Upper lobe of left lung (tissue), 6 donors: Measurements from ENCODE around the gene FTO. TPM values are rescaled to one million over a fixed set of nuclear protein-coding genes. Genes with fewer than 3 reads are reported as not detected.

Experiments used
- ATAC-seq, 2 donors: fragments of 200-7000 bp; cut with Tn5 transposase; one replicate each; pipeline ENCODE4 v1.9.1; 2022; ENCODE audit warnings: mild to moderate bottlenecking in 2 of 2, moderate library complexity in 2 of 2; ENCODE audit not compliant: low FRiP score in 2 of 2
- DNase-seq, 2 donors: peaks; one replicate each; pipeline ENCODE4 v3.0.0-alpha.2; 2019 to 2020
- H3K27ac ChIP-seq, 4 donors: fragments of 200-600 bp; sonication (generic); one replicate each; pipeline ENCODE4 v1.5.1; 2016 to 2019
- H3K27me3 ChIP-seq, 4 donors: fragments of 200-600 bp; sonication (generic); one replicate each; pipeline ENCODE4 v1.5.1; 2017 to 2019
- H3K36me3 ChIP-seq, 4 donors: fragments of 200-600 bp; sonication (generic); one replicate each; pipeline ENCODE4 v1.5.1; 2016 to 2019
- H3K4me1 ChIP-seq, 4 donors: fragments of 200-600 bp; sonication (generic); one replicate each; pipeline ENCODE4 v1.5.1; 2018 to 2019
- H3K4me3 ChIP-seq, 4 donors: fragments of 200-600 bp; sonication (generic); one replicate each; pipeline ENCODE4 v1.5.1; 2017 to 2019; ENCODE audit warnings: mild to moderate bottlenecking in 2 of 4, moderate library complexity in 1 of 4
- H3K9me3 ChIP-seq, 4 donors: fragments of 200-600 bp; sonication (generic); one replicate each; pipeline ENCODE4 v1.5.1; 2018 to 2019
- EP300 ChIP-seq, 4 donors: sonication (generic); formaldehyde crosslinking; IDR thresholded peaks; one replicate each; pipeline ENCODE4 v1.5.1; 2017; ENCODE audit warnings: antibody characterized with exemption in 4 of 4, control low read depth in 2 of 4
- POLR2A ChIP-seq, 4 donors: fragments of 450-650 bp; IDR thresholded peaks; one replicate each; pipeline ENCODE4 v1.5.1; 2016 to 2017; ENCODE audit warnings: antibody characterized with exemption in 4 of 4, mild to moderate bottlenecking in 2 of 4
- POLR2AphosphoS5 ChIP-seq, 2 donors: sonication (generic); formaldehyde crosslinking; IDR thresholded peaks; one replicate each; pipeline ENCODE4 v1.5.1; 2017; ENCODE audit warnings: antibody characterized with exemption in 2 of 2
- WGBS, 2 donors: methylation state at CpG; one replicate each; pipeline ENCODE4 v1.1.5; 2017 to 2018; 5-methylcytosine and 5-hydroxymethylcytosine counted together
- total RNA-seq, 6 donors: library from RNA; depleted of rRNA in 4 of 6; stranded (reverse); fragments of >200 nt in 4 of 6; gene quantifications; one replicate each; pipeline versions ENCODE4 v1.1.0 to v1.2.1, GENCODE V29; 2016 to 2021
- TF ChIP-seq, protein P1 (sequence below), 6 experiments: fragments of 450-650 bp in 4 of 6; fragments of 200-600 bp in 2 of 6; sonication (generic) in 2 of 6; IDR thresholded peaks; one replicate each; pipeline ENCODE4 v1.5.1; 2016 to 2019; ENCODE audit warnings: antibody characterized with exemption in 6 of 6
- donor health status: DM: no; HTN: no; CAD: no; lungs with moderate emphysema.
- donor health status: DM: no; HTN: yes; CAD: no; lungs with severe emphysema.

The FTO gene
- total RNA-seq, 6 donors from 2014 or later, result 62.9 to 114 (median 75.4) TPM

DNA sequence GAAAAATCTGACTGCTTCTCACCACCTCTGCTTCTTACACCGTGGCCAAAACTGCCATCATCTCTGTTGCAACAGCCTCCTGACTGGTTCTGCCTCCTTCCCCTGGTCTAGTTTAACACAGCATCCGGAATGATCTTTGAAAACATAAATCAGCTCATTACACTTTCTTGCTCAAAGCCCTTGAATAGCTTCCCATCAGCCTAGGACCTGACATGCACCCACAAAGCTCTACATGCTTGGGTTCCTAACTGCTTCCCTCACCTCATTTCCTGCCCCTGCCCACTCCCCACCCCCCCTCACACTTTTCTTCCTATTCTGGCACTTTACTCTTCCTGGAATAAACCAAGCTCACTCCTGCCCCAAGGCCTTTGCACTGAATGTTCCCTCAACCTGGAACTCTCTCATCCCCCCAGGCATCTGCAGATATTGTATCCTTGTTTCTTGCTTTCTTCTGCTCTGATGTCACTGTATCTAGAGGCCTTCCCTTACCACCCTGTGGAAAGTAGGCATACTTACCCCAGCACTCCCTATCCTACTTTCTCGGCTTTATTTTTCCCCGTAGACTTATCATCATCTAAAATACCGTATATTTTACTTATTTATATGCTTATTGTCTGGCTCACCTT, 112.4 kb downstream of the FTO start:
- whole genome bisulfite sequencing, 2 donors, result 86 to 93% methylated on average over 5 of the region's 5 CpGs
- Histone ChIP-seq H3K4me1 (peaks cover 0 to 3% (median 0%) of the 10 kb centered on the region in 4 donors), H3K9me3 (no peaks in the 10 kb centered on the region), H3K27me3 (no peaks in the 10 kb centered on the region), H3K36me3 (peaks cover 0 to 17% (median 0%) of the 10 kb centered on the region in 4 donors), H3K4me3 (no peak overlapping the region), H3K27ac (no peak overlapping the region)
- ATAC-seq, result no peak
- DNase-seq, result no peak
- TF ChIP-seq POLR2A (IDR thresholded peaks at IDR 0.05) (no peak), EP300 (IDR thresholded peaks at IDR 0.05) (no peak), POLR2AphosphoS5 (IDR thresholded peaks at IDR 0.05) (no peak)
- TF ChIP-seq, protein P1, sequence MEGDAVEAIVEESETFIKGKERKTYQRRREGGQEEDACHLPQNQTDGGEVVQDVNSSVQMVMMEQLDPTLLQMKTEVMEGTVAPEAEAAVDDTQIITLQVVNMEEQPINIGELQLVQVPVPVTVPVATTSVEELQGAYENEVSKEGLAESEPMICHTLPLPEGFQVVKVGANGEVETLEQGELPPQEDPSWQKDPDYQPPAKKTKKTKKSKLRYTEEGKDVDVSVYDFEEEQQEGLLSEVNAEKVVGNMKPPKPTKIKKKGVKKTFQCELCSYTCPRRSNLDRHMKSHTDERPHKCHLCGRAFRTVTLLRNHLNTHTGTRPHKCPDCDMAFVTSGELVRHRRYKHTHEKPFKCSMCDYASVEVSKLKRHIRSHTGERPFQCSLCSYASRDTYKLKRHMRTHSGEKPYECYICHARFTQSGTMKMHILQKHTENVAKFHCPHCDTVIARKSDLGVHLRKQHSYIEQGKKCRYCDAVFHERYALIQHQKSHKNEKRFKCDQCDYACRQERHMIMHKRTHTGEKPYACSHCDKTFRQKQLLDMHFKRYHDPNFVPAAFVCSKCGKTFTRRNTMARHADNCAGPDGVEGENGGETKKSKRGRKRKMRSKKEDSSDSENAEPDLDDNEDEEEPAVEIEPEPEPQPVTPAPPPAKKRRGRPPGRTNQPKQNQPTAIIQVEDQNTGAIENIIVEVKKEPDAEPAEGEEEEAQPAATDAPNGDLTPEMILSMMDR (IDR thresholded peaks at IDR 0.05), result no peak

- WGBS, 2 donors, result 83 to 85% methylated on average over 5 of the region's 5 CpGs
- no peak for DNase-seq
- TF ChIP-seq, protein P1 (IDR thresholded peaks at IDR 0.05), result no peak
- H3K9me3 ChIP-seq, result no peaks in the 10 kb centered on the region
- no peaks in the 10 kb centered on the region for H3K27me3 ChIP-seq
- H3K4me3 ChIP-seq, result no peak overlapping the region
- peaks cover 0 to 10% (median 0%) of the 10 kb centered on the region in 4 donors for H3K36me3 ChIP-seq
- no peak overlapping the region for H3K27ac ChIP-seq
- peaks cover 0 to 6% (median 3%) of the 10 kb centered on the region in 4 donors for H3K4me1 ChIP-seq
- peak in 1 of 2 donors; percentile 83 for ATAC-seq
These were observed 113.3 kb downstream of the FTO start for GRCh38 chr16:53817117-53817755.

GRCh38 chr16:53817812-53818550, 114.0 kb downstream of the FTO start:
- 75 to 76% methylated on average over 1 of the region's 1 CpG for WGBS, 2 donors
- ATAC-seq, result no peak

DNA sequence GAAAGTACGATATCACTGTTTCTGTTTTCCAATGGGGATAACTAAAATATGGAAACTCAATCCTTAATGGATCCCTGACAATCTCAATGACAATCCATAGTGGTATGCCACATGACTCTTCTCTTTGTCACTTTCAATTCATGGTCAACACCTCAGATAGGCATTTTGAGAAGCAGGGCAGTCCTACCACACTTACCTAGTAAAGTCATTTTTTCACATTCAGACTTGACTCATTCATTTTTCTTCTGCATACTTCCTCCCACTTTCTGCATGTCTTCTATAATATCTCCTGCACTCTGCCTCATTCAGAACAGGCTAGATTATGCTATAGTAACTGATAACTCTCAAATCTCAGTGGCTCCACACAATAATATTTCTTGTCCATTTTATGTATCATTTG, 117.5 kb downstream of the FTO start:
- no peak for ATAC-seq
- TF ChIP-seq, protein P1 (IDR thresholded peaks at IDR 0.05), result no peak
- no peak for TF ChIP-seq EP300 (IDR thresholded peaks at IDR 0.05)
- no peak for TF ChIP-seq POLR2AphosphoS5 (IDR thresholded peaks at IDR 0.05)
- TF ChIP-seq POLR2A (IDR thresholded peaks at IDR 0.05), result no peak
- Histone ChIP-seq H3K9me3 (no peaks in the 10 kb centered on the region), H3K36me3 (peaks cover 0 to 9% (median 8%) of the 10 kb centered on the region in 4 donors), H3K27me3 (no peaks in the 10 kb centered on the region), H3K27ac (no peak overlapping the region), H3K4me1 (peaks cover 0 to 12% (median 5%) of the 10 kb centered on the region in 4 donors), H3K4me3 (no peak overlapping the region)
- no peak for DNase-seq
- WGBS, 2 donors, result 87 to 89% methylated on average over 1 of the region's 1 CpG

More at GRCh38 chr16:53817812-53818550, 114.0 kb downstream of the FTO start:
- Histone ChIP-seq H3K4me3 (no peak overlapping the region), H3K36me3 (peaks cover 0 to 10% (median 0%) of the 10 kb centered on the region in 4 donors), H3K4me1 (peaks cover 0 to 9% (median 5%) of the 10 kb centered on the region in 4 donors), H3K9me3 (no peaks in the 10 kb centered on the region), H3K27me3 (no peaks in the 10 kb centered on the region), H3K27ac (no peak overlapping the region)
- TF ChIP-seq POLR2A (IDR thresholded peaks at IDR 0.05), result no peak
- TF ChIP-seq, protein P1 (IDR thresholded peaks at IDR 0.05), result no peak
- TF ChIP-seq EP300 (IDR thresholded peaks at IDR 0.05), result no peak
- TF ChIP-seq POLR2AphosphoS5 (IDR thresholded peaks at IDR 0.05), result no peak
- DNase-seq, result no peak
